HG03025 (cell line): Measurements from ENCODE around the gene EFL1.

Experiments
- ATAC-seq: cut with Tn5 transposase; IDR thresholded peaks from one replicate; pipeline ENCODE4 v1.9.1; 2021; ENCODE audit warnings: mild to moderate bottlenecking, moderate library complexity; ENCODE audit not compliant: unreplicated experiment, low FRiP score

The EFL1 gene

GRCh38 chr15:82129149-82129692, 133.3 kb downstream of the EFL1 start:
- ATAC-seq, result no peak

GRCh38 chr15:82128401-82129148, 134.0 kb downstream of the EFL1 start:
- no peak for ATAC-seq

GRCh38 chr15:82127581-82127980, 135.0 kb downstream of the EFL1 start:
- no peak for ATAC-seq

GRCh38 chr15:82126346-82126745, 136.2 kb downstream of the EFL1 start:
- no peak for ATAC-seq

GRCh38 chr15:82124331-82125263, 137.9 kb downstream of the EFL1 start:
- ATAC-seq, result no peak

- ATAC-seq, result no peak
Observed at GRCh38 chr15:82122746-82123400, 139.7 kb downstream of the EFL1 start.

- ATAC-seq, result no peak
Observed at GRCh38 chr15:82118040-82118439, 144.5 kb downstream of the EFL1 start.

GRCh38 chr15:82117296-82117695, 145.2 kb downstream of the EFL1 start:
- ATAC-seq, result no peak

- no peak for ATAC-seq
Observed at GRCh38 chr15:82114660-82115059, 147.9 kb downstream of the EFL1 start.

- ATAC-seq, result no peak
Observed at GRCh38 chr15:82113106-82113715, 149.3 kb downstream of the EFL1 start.

GRCh38 chr15:82111918-82112317, 150.6 kb downstream of the EFL1 start:
- ATAC-seq, result no peak

- ATAC-seq, result no peak
Observed at GRCh38 chr15:82110144-82110543, 152.4 kb downstream of the EFL1 start.

- ATAC-seq, result peak; percentile 69
Observed at GRCh38 chr15:82108489-82109078, 153.9 kb downstream of the EFL1 start.

- ATAC-seq, result no peak
Observed at GRCh38 chr15:82106679-82107078, 155.9 kb downstream of the EFL1 start.

GRCh38 chr15:82105451-82106215, 156.9 kb downstream of the EFL1 start:
- no peak for ATAC-seq

GRCh38 chr15:82103468-82103867, 159.1 kb downstream of the EFL1 start:
- no peak for ATAC-seq

GRCh38 chr15:82100111-82100929, 162.2 kb downstream of the EFL1 start:
- ATAC-seq, result no peak

GRCh38 chr15:82098674-82099073, 163.9 kb downstream of the EFL1 start:
- no peak for ATAC-seq
